Measurements from ENCODE around the gene C13orf46. TPM values are rescaled to one million over a fixed set of nuclear protein-coding genes. Genes with fewer than 3 reads are reported as not detected.

The C13orf46 gene
- 6.6 TPM in 1 of 2 replicates, not detected in the other for total RNA-seq (2014; rRNA removed; shearing (Covaris generic))
- polyA plus RNA-seq (2016; fragmentation: Nextera tagmentation; extraction: Ambion mirVana): 1.7 and 1.8 TPM in 2 replicates

GRCh38 chr13:113973218-113974164 lies at the start of gene C13orf46:
C13orf46 (minus strand) TSS chr13:113974076; CDS start chr13:113973997, 79 bp downstream.
- no peaks in the 10 kb centered on the region for H3K9me2 ChIP-seq (ENCODE audit: insufficient read depth)
- no peak for DNase-seq
- peaks cover 5% of the 10 kb centered on the region; the same call in 1 of the 2 replicates for H3K36me3 ChIP-seq (ENCODE audit: low read depth)
- no peak within 1 kb of the TSS for H3K9ac ChIP-seq
- H3F3A ChIP-seq (ENCODE audit: insufficient read depth): peaks cover 5% of the 10 kb centered on the region; the same call in 1 of the 2 replicates
- peaks cover 17% of the 10 kb centered on the region for H3K4me1 ChIP-seq (ENCODE audit: insufficient read depth)
- H3K27ac ChIP-seq: no peak within 1 kb of the TSS
- H3K9me3 ChIP-seq (ENCODE audit: low read depth): no peaks in the 10 kb centered on the region
- H3K79me2 ChIP-seq (ENCODE audit: insufficient read depth): no peaks in the 10 kb centered on the region
- TF ChIP-seq EZH2phosphoT487 (IDR thresholded peaks at IDR 0.05; ENCODE audit: insufficient read depth, low read depth) (no peak), EZH2 (IDR thresholded peaks at IDR 0.05; ENCODE audit: insufficient read depth, poor library complexity, severe bottlenecking) (no peak)
- WGBS, 2 experiments (ENCODE audit: low coverage in 1 of 2, low lambda C conversion rate in 2 of 2, missing lambda C conversion rate in 2 of 2): 93 to 94% methylated on average over 39 to 44 of the region's 44 CpGs
- no peak within 1 kb of the TSS for H3K4me3 ChIP-seq
- H4K20me1 ChIP-seq (ENCODE audit: insufficient read depth): no peaks in the 10 kb centered on the region
- no peaks in the 10 kb centered on the region for H3K27me3 ChIP-seq (replicated peaks; ENCODE audit: insufficient read depth)
- H2AFZ ChIP-seq: no peak within 1 kb of the TSS
- no peak within 1 kb of the TSS for H3K4me2 ChIP-seq (ENCODE audit: unreplicated experiment)
- in situ Hi-C loops (cut with MboI): no loop called here

- no peak overlapping the region for H3K9ac ChIP-seq
- H3F3A ChIP-seq (ENCODE audit: insufficient read depth): no peaks in the 10 kb centered on the region
- peaks cover 41% of the 10 kb centered on the region for H3K79me2 ChIP-seq (ENCODE audit: insufficient read depth)
- no peak overlapping the region for H3K27ac ChIP-seq
- H3K36me3 ChIP-seq (ENCODE audit: low read depth): peaks cover 15% of the 10 kb centered on the region; the same call in 1 of the 2 replicates
- no peak overlapping the region for H3K4me3 ChIP-seq
- in situ Hi-C loops (cut with MboI): no loop called here
- WGBS, 2 experiments (ENCODE audit: low coverage in 1 of 2, low lambda C conversion rate in 2 of 2, missing lambda C conversion rate in 2 of 2): 95 to 96% methylated on average over 11 to 12 of the region's 12 CpGs
- no peaks in the 10 kb centered on the region for H3K4me1 ChIP-seq (ENCODE audit: insufficient read depth)
- no peaks in the 10 kb centered on the region for H3K27me3 ChIP-seq (replicated peaks; ENCODE audit: insufficient read depth)
- no peak for DNase-seq
- H4K20me1 ChIP-seq (ENCODE audit: insufficient read depth): no peaks in the 10 kb centered on the region
- H3K9me2 ChIP-seq (ENCODE audit: insufficient read depth): no peaks in the 10 kb centered on the region
- no peak overlapping the region for H3K4me2 ChIP-seq (ENCODE audit: unreplicated experiment)
- no peaks in the 10 kb centered on the region for H3K9me3 ChIP-seq (ENCODE audit: low read depth)
- TF ChIP-seq EZH2phosphoT487 (IDR thresholded peaks at IDR 0.05; ENCODE audit: insufficient read depth, low read depth): no peak
- no peak for TF ChIP-seq EZH2 (IDR thresholded peaks at IDR 0.05; ENCODE audit: insufficient read depth, poor library complexity, severe bottlenecking)
- no peak overlapping the region for H2AFZ ChIP-seq
These were observed 49.0 kb upstream of the C13orf46 start for GRCh38 chr13:114022876-114023275.

- Histone ChIP-seq H3K9me3 (ENCODE audit: low read depth) (no peaks in the 10 kb centered on the region), H3K4me2 (ENCODE audit: unreplicated experiment) (no peak overlapping the region), H4K20me1 (ENCODE audit: insufficient read depth) (no peaks in the 10 kb centered on the region), H3F3A (ENCODE audit: insufficient read depth) (no peaks in the 10 kb centered on the region), H3K27ac (no peak overlapping the region), H3K4me3 (no peak overlapping the region), H3K4me1 (ENCODE audit: insufficient read depth) (no peaks in the 10 kb centered on the region), H3K9ac (no peak overlapping the region), H2AFZ (no peak overlapping the region), H3K36me3 (ENCODE audit: low read depth) (peaks cover 12% of the 10 kb centered on the region; the same call in 1 of the 2 replicates), H3K79me2 (ENCODE audit: insufficient read depth) (peaks cover 35% of the 10 kb centered on the region), H3K27me3 (replicated peaks; ENCODE audit: insufficient read depth) (no peaks in the 10 kb centered on the region), H3K9me2 (ENCODE audit: insufficient read depth) (no peaks in the 10 kb centered on the region)
- no peak for DNase-seq
- in situ Hi-C loops (cut with MboI): no loop called here
- TF ChIP-seq EZH2 (IDR thresholded peaks at IDR 0.05; ENCODE audit: insufficient read depth, poor library complexity, severe bottlenecking): no peak
- WGBS, 2 experiments (ENCODE audit: low coverage in 1 of 2, low lambda C conversion rate in 2 of 2, missing lambda C conversion rate in 2 of 2): 98% methylated on average over 9 of the region's 9 CpGs
These were observed 48.4 kb upstream of the C13orf46 start for GRCh38 chr13:114022309-114022669.

GRCh38 chr13:114021464-114022308 lies 47.8 kb upstream of the C13orf46 start:
- TF ChIP-seq EZH2phosphoT487 (IDR thresholded peaks at IDR 0.05; ENCODE audit: insufficient read depth, low read depth) (no peak), EZH2 (IDR thresholded peaks at IDR 0.05; ENCODE audit: insufficient read depth, poor library complexity, severe bottlenecking) (no peak)

More at GRCh38 chr13:114021464-114022308, 47.8 kb upstream of the C13orf46 start:
- Histone ChIP-seq H3K4me3 (no peak overlapping the region), H3K27ac (no peak overlapping the region), H3K27me3 (replicated peaks; ENCODE audit: insufficient read depth) (no peaks in the 10 kb centered on the region), H3K9me2 (ENCODE audit: insufficient read depth) (no peaks in the 10 kb centered on the region), H3K4me2 (ENCODE audit: unreplicated experiment) (no peak overlapping the region), H3F3A (ENCODE audit: insufficient read depth) (no peaks in the 10 kb centered on the region), H3K36me3 (ENCODE audit: low read depth) (peaks cover 14% of the 10 kb centered on the region; the same call in 1 of the 2 replicates), H3K9ac (no peak overlapping the region), H3K4me1 (ENCODE audit: insufficient read depth) (no peaks in the 10 kb centered on the region), H3K9me3 (ENCODE audit: low read depth) (no peaks in the 10 kb centered on the region), H2AFZ (no peak overlapping the region), H4K20me1 (ENCODE audit: insufficient read depth) (no peaks in the 10 kb centered on the region), H3K79me2 (ENCODE audit: insufficient read depth) (peaks cover 29% of the 10 kb centered on the region)
- in situ Hi-C loops (cut with MboI): no loop called here
- WGBS, 2 experiments (ENCODE audit: low coverage in 1 of 2, low lambda C conversion rate in 2 of 2, missing lambda C conversion rate in 2 of 2): 85 to 87% methylated on average over 25 of the region's 25 CpGs
- no peak for DNase-seq
